Left colon (tissue), 2 donors: Measurements from ENCODE around the gene C7orf33. TPM values are rescaled to one million over a fixed set of nuclear protein-coding genes. Genes with fewer than 3 reads are reported as not detected.
"Not testable (repeated sequence)": the region's sequence is repeated elsewhere in the genome, so short reads cannot be mapped to it uniquely, and the experiment has no call there.

Experiments used
- ATAC-seq: fragments of 200-7000 bp; cut with Tn5 transposase; one replicate; pipeline ENCODE4 v1.9.1; 2020; ENCODE audit warnings: mild to moderate bottlenecking, moderate library complexity
- DNase-seq, 2 donors: peaks; one replicate each; pipeline ENCODE4 v3.0.0-alpha.2; 2020
- intact Hi-C, 2 donors: fragments of 100-400 bp; cut with DNase I in 1 of 2; cut with micrococcal nuclease in 1 of 2; formaldehyde crosslinking; loops; one replicate each; pipeline versions ENCODE4 v1.11.2 to v1.14.0; 2022; cut with DNase I, micrococcal nuclease
- total RNA-seq, 2 donors: library from RNA; stranded (reverse); fragmentation: NEBNext Ultra II Directional; extraction: Animal tissue kit (Norgen Biotek cat#: 25700); gene quantifications; one replicate each; pipeline ENCODE4 v1.2.1, GENCODE V29; 2021
- donor health status: DM: no; HTN: no; CAD: no.
- donor health status: DM: yes; HTN: yes; CAD: no.

The C7orf33 gene
- total RNA-seq, 2 donors from 2014 or later: not detected

GRCh38 chr7:148573581-148573980 lies 17.0 kb upstream of the C7orf33 start:
- intact Hi-C loops: loop anchor here in 1 of 2 donors (10.0 kb wide), 1 partner anchor 391 kb away; no protein-coding TSS in a partner anchor
- not testable (repeated sequence) for DNase-seq

GRCh38 chr7:148575640-148576411 lies 14.7 kb upstream of the C7orf33 start:
- intact Hi-C loops: loop anchor here (5.0 to 10.0 kb wide), 2 partner anchors 386 to 389 kb away; no protein-coding TSS in a partner anchor
- peak; percentile 84 for ATAC-seq

More at GRCh38 chr7:148573581-148573980, 17.0 kb upstream of the C7orf33 start:
- ATAC-seq: not testable (repeated sequence)

GRCh38 chr7:148579366-148579765 lies 11.2 kb upstream of the C7orf33 start:
- intact Hi-C loops: loop anchor here (5.0 to 10.0 kb wide), 2 partner anchors 383 to 385 kb away; no protein-coding TSS in a partner anchor
- ATAC-seq (no peak), DNase-seq (no peak)

More at GRCh38 chr7:148575640-148576411, 14.7 kb upstream of the C7orf33 start:
- peak in 1 of 2 donors; percentile 80 for DNase-seq

- no peak for ATAC-seq
- intact Hi-C loops: no loop called here
- DNase-seq: no peak
Measured at GRCh38 chr7:148580446-148580845, 10.1 kb upstream of the C7orf33 start.

- intact Hi-C loops: no loop called here
- DNase-seq (no peak), ATAC-seq (no peak)
Measured at GRCh38 chr7:148581624-148582023, 8.9 kb upstream of the C7orf33 start.

- no peak for DNase-seq
- no peak for ATAC-seq
- intact Hi-C loops: no loop called here
Measured at GRCh38 chr7:148584154-148584827, 6.3 kb upstream of the C7orf33 start.

- intact Hi-C loops: no loop called here
- ATAC-seq (no peak), DNase-seq (no peak)
Measured at GRCh38 chr7:148585399-148585798, 5.2 kb upstream of the C7orf33 start.

- no peak for ATAC-seq
Measured at GRCh38 chr7:148587076-148587475, 3.5 kb upstream of the C7orf33 start.

GRCh38 chr7:148588168-148588567 lies 2.4 kb upstream of the C7orf33 start:
- no peak for ATAC-seq
- intact Hi-C loops: no loop called here
- no peak for DNase-seq

More at GRCh38 chr7:148587076-148587475, 3.5 kb upstream of the C7orf33 start:
- intact Hi-C loops: no loop called here
- DNase-seq: no peak

GRCh38 chr7:148588670-148589131 lies 1.9 kb upstream of the C7orf33 start:
- DNase-seq: no peak
- intact Hi-C loops: no loop called here
- no peak for ATAC-seq

GRCh38 chr7:148589640-148590039 lies 926 bp upstream of the C7orf33 start:
- intact Hi-C loops: no loop called here
- ATAC-seq (no peak), DNase-seq (no peak)

- intact Hi-C loops, DNase-seq, ATAC-seq: not testable (repeated sequence)
Measured at GRCh38 chr7:148596354-148596753, 5.8 kb downstream of the C7orf33 start.

- DNase-seq: no peak
- intact Hi-C loops: no loop called here
- no peak for ATAC-seq
Measured at GRCh38 chr7:148598351-148598750, 7.8 kb downstream of the C7orf33 start.

- intact Hi-C loops: no loop called here
- no peak for ATAC-seq
- DNase-seq: no peak
Measured at GRCh38 chr7:148605350-148605749, 14.8 kb downstream of the C7orf33 start.

GRCh38 chr7:148607151-148607661 lies 16.6 kb downstream of the C7orf33 start:
- DNase-seq: no peak
- intact Hi-C loops: no loop called here
- ATAC-seq: no peak

- ATAC-seq: no peak
- DNase-seq: no peak
- intact Hi-C loops: no loop called here
Measured at GRCh38 chr7:148609045-148609725, 18.6 kb downstream of the C7orf33 start.

GRCh38 chr7:148611692-148612091 lies 21.1 kb downstream of the C7orf33 start:
- peak in 1 of 2 donors; percentile 7 for DNase-seq
- intact Hi-C loops: no loop called here
- no peak for ATAC-seq

- DNase-seq (no peak), ATAC-seq (no peak)
- intact Hi-C loops: no loop called here
Measured at GRCh38 chr7:148615085-148615730, 24.6 kb downstream of the C7orf33 start.
